Measurements from ENCODE around the gene LYZL6. TPM values are rescaled to one million over a fixed set of nuclear protein-coding genes. Genes with fewer than 3 reads are reported as not detected.
A peak's percentile ranks its signal among the peaks of the same experiment; 100 is the strongest.

Gene LYZL6
- total and polyA plus RNA-seq, 12 donors, result not detected

DNA sequence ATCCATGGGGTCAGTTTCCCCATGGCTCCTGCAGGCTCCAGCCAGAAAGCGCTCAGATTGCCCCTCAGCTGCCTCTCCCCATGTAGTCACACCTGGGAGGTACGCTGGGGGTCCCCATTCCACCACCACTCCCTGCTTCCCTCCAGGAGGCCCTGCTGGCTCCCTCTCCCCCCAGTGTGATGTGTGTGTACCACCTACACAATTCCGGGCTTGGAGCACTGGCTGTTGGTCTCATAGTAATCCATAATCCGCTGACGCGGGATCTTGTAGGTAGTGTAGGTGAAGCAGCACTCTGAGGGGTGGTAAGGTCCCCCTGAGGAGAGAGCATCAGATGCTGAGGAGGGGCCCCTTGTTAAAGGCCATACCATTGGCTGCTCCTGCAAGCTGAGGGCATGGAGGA lies 40.6 kb upstream of the LYZL6 start:
- DNase-seq (no peak), ATAC-seq (no peak)
- Histone ChIP-seq H3K27me3 (no peaks in the 10 kb centered on the region), H3K27ac (no peak overlapping the region), H3K4me1 (peaks cover 0 to 37% (median 10%) of the 10 kb centered on the region in 9 donors), H3K9me3 (peaks cover 0 to 9% (median 5%) of the 10 kb centered on the region in 11 donors), H3K36me3 (no peaks in the 10 kb centered on the region), H3K4me3 (no peak overlapping the region)
- no peak for TF ChIP-seq CTCF (IDR thresholded peaks at IDR 0.05)
- 95 to 96% methylated on average over 6 of the region's 6 CpGs for WGBS, 2 donors
- intact Hi-C loops (cut with DNase I), result loop anchor here in 2 of 10 donors (10.0 kb wide), 2 partner anchors 49 to 491 kb away; partner anchors contain the start of gene RDM1 (in 1 of the 2)

DNA sequence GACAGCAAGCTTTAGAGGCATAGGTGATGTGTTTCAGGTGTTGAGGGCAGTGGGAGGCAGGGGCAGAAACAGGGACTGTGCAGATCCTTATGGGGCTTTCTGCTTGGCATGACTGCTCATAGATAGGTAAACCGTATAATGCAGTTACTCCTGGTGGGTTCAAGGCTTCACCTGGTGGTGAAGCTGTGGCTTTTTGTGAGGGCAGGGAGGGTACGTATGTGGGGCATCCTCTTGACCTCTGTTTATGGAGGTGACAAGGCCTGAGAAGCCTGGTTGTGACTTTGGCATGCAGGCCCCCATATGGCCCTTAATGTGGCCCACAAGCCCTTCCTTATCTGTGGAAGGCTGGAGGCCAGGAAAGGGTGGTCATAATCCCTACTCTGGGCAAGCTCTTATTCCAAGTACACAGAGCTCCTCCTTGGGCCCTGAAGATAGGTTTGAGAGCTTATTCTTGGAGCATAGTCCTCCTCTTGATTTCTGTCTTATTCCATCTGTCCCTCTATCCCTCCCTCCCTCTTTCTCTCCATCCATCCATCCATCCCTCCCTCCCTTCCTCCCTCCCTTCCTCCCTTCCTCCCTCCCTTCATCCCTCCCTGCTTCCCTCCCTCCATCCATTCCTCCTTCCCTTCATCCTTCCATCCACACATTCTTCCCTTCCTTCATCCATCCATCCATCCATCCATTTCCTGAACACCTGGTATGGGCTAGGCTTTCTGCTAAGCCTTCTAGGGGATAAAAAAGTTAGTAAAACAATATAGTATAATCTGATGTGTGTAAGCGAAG lies 39.1 kb upstream of the LYZL6 start:
- Histone ChIP-seq H3K4me3 (no peak overlapping the region), H3K27me3 (no peaks in the 10 kb centered on the region), H3K27ac (no peak overlapping the region), H3K9me3 (no peaks in the 10 kb centered on the region), H3K4me1 (peaks cover 0 to 26% (median 9%) of the 10 kb centered on the region in 9 donors), H3K36me3 (no peaks in the 10 kb centered on the region)
- 90 to 94% methylated on average over 3 of the region's 3 CpGs for WGBS, 2 donors
- TF ChIP-seq CTCF (IDR thresholded peaks at IDR 0.05), result no peak
- DNase-seq (no peak), ATAC-seq (no peak)
- intact Hi-C loops (cut with DNase I), result loop anchor here in 2 of 10 donors (10.0 kb wide), 2 partner anchors 48 to 492 kb away; partner anchors contain the start of gene RDM1 (in 1 of the 2)

DNA sequence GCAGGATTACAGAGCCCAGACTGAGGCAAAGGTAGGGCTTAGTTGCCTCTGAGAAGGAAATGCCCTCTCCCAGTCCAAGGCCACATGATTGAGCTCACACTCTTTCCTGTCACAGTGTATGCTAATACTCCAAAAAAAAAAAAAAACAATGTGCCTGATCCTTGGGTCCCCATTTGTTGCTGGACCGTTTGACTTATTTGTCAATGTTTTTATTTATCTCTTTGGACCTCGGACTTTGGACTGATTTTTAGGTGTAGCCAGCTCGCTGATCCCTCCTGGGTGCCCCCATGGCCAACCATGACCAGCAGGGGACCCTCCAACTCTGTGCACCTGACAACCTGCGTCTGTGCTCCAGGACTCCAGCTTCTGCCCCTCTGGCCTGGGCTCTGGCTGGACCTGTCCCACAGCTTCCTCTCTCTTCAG lies 38.4 kb upstream of the LYZL6 start:
- no peak for ATAC-seq
- WGBS, 2 donors, result 72 to 75% methylated on average over 4 of the region's 4 CpGs
- peak in 1 of 9 donors; percentile 14 for TF ChIP-seq CTCF (IDR thresholded peaks at IDR 0.05)

GRCh38 chr17:35981246-35981645 lies 37.7 kb upstream of the LYZL6 start, which contains the start of gene CCL16:
Gene CCL16 (minus strand): TSS chr17:35981497. CDS start chr17:35981420, 77 bp downstream.
- Histone ChIP-seq H3K36me3 (no peaks in the 10 kb centered on the region), H3K27me3 (peaks cover 0 to 5% (median 0%) of the 10 kb centered on the region in 7 donors), H3K9me3 (no peaks in the 10 kb centered on the region), H3K4me3 (no peak within 1 kb of the TSS), H3K27ac (no peak within 1 kb of the TSS), H3K4me1 (peaks cover 0 to 13% (median 2%) of the 10 kb centered on the region in 9 donors)
- intact Hi-C loops (cut with DNase I), result loop anchor here in 2 of 10 donors (10.0 kb wide), 2 partner anchors 46 to 494 kb away; partner anchors contain the start of gene RDM1 (in 1 of the 2)
- DNase-seq (no peak), ATAC-seq (no peak)
- WGBS, 2 donors, result 89 to 93% methylated on average over 12 of the region's 12 CpGs
- no peak for TF ChIP-seq CTCF (IDR thresholded peaks at IDR 0.05)

More for the DNA sequence above, 38.4 kb upstream of the LYZL6 start:
- H3K27ac ChIP-seq, result no peak overlapping the region
- peaks cover 0 to 19% (median 5%) of the 10 kb centered on the region in 9 donors for H3K4me1 ChIP-seq
- intact Hi-C loops (cut with DNase I), result loop anchor here in 2 of 10 donors (10.0 kb wide), 2 partner anchors 47 to 493 kb away; partner anchors contain the start of gene RDM1 (in 1 of the 2)
- H3K9me3 ChIP-seq, result no peaks in the 10 kb centered on the region
- no peaks in the 10 kb centered on the region for H3K36me3 ChIP-seq
- no peak overlapping the region for H3K4me3 ChIP-seq
- no peak for DNase-seq
- peaks cover 0 to 3% (median 0%) of the 10 kb centered on the region in 7 donors for H3K27me3 ChIP-seq

All from heart right ventricle (tissue), 16 donors.